Measurements from ENCODE around the gene BCAS1. TPM values are rescaled to one million over a fixed set of nuclear protein-coding genes. Genes with fewer than 3 reads are reported as not detected.

The BCAS1 gene
- total and polyA plus RNA-seq, 2 donors (not counting 1 experiment from before 2014, with no cell fraction given): 0.97 to 1.1 TPM

DNA sequence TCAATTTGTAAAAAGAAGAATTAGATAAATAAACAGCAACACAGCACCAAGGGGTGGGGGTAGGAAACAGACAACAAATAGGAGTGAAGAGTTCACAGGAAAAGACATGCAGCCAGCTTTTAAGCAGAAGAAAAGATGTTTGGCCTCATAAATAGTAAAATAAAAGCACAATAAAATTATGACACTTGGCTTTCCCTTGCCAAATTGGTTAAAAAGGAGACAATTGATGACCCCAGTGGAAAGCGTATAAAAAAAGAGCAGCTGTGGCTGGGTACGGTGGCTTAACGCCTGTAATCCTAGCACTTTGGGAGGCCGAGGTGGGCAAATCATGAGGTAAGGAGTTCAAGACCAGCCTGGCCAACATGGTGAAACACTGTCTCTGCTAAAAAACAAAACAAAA, 29.1 kb downstream of the BCAS1 start:
- Histone ChIP-seq H3K4me2 (replicated peaks; ENCODE audit: low read depth, low read length, poor library complexity, severe bottlenecking) (no peak overlapping the region), H3K9me3 (ENCODE audit: control extremely low read depth in 1 of 3, control insufficient read depth in 2 of 3, insufficient read depth in 1 of 3, low read length in 2 of 3) (peaks cover 0 to 2% (median under 1%) of the 10 kb centered on the region in 3 donors), H3K4me1 (ENCODE audit: control insufficient read depth in 2 of 2, insufficient read depth in 2 of 2, low read length in 2 of 2) (no peaks in the 10 kb centered on the region), H4K20me1 (ENCODE audit: control insufficient read depth, insufficient read depth, low read length, poor library complexity, severe bottlenecking) (no peaks in the 10 kb centered on the region), H3K9ac (ENCODE audit: low read length) (no peak overlapping the region), H2AFZ (ENCODE audit: insufficient read depth, low read depth, low read length, poor library complexity, severe bottlenecking) (no peak overlapping the region), H3K4me3 (ENCODE audit: control extremely low read depth in 1 of 5, extremely low read depth in 1 of 5, insufficient read depth in 1 of 5, low read depth in 2 of 5, low read length in 4 of 5) (no peak overlapping the region), H3K36me3 (replicated peaks in 1 of 2; ENCODE audit: control extremely low read depth in 1 of 2, control insufficient read depth in 1 of 2, extremely low read depth in 1 of 2, insufficient read depth in 2 of 2, low read length in 1 of 2) (no peaks in the 10 kb centered on the region), H3K27me3 (replicated peaks in 1 of 4; ENCODE audit: control extremely low read depth in 1 of 4, control insufficient read depth in 3 of 4, insufficient read depth in 4 of 4, low read length in 3 of 4) (peaks cover 0 to 4% (median 0%) of the 10 kb centered on the region in 4 experiments), H3K27ac (ENCODE audit: low read length in 2 of 2) (no peak overlapping the region), H3K79me2 (ENCODE audit: control insufficient read depth, insufficient read depth, low read length) (no peaks in the 10 kb centered on the region)
- WGBS (ENCODE audit: insufficient coverage): 100% methylated on average over 3 of the region's 4 CpGs
- Mint-ChIP-seq H3K9me3 (ENCODE audit: insufficient read depth) (no peaks in the 10 kb centered on the region), H3K4me3 (no peak overlapping the region), H3K4me1 (no peaks in the 10 kb centered on the region), H3K27me3 (peaks cover 12% of the 10 kb centered on the region), H3K27ac (no peak overlapping the region)
- CTCF ChIA-PET: no interaction called here
- intact Hi-C loops (cut with micrococcal nuclease): no loop called here
- TF ChIP-seq, protein P1, sequence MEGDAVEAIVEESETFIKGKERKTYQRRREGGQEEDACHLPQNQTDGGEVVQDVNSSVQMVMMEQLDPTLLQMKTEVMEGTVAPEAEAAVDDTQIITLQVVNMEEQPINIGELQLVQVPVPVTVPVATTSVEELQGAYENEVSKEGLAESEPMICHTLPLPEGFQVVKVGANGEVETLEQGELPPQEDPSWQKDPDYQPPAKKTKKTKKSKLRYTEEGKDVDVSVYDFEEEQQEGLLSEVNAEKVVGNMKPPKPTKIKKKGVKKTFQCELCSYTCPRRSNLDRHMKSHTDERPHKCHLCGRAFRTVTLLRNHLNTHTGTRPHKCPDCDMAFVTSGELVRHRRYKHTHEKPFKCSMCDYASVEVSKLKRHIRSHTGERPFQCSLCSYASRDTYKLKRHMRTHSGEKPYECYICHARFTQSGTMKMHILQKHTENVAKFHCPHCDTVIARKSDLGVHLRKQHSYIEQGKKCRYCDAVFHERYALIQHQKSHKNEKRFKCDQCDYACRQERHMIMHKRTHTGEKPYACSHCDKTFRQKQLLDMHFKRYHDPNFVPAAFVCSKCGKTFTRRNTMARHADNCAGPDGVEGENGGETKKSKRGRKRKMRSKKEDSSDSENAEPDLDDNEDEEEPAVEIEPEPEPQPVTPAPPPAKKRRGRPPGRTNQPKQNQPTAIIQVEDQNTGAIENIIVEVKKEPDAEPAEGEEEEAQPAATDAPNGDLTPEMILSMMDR (IDR thresholded peaks at IDR 0.05): no peak
- no peak for TF ChIP-seq EZH2 (IDR thresholded peaks at IDR 0.05; ENCODE audit: borderline replicate concordance, insufficient read depth, low read depth, low read length, poor library complexity, severe bottlenecking)
- ATAC-seq (ENCODE audit: low read depth): no peak
- POLR2A ChIA-PET: no interaction called here
- DNase-seq: no peak

DNA sequence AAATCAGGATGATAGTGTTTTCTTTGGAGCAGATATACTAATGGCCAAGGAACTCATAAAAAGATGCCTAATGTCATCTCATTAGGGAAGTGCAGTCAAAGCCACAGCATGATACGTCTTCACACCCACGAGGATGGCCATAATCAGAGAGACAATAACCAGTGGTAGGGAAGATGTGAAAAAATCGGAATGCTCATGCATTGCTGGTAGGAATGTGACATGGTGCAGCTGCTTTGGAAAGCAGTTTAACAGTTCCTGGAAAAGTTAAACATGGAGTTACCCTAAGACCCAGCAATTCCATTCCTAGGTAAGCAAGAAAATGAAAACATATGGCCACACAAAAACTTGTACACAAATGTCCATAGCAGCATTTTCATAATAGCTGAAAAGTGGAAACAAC, 29.9 kb downstream of the BCAS1 start:
- ChIA-PET CTCF (no interaction called here), POLR2A (no interaction called here)
- Histone ChIP-seq H3K36me3 (replicated peaks in 1 of 2; ENCODE audit: control extremely low read depth in 1 of 2, control insufficient read depth in 1 of 2, extremely low read depth in 1 of 2, insufficient read depth in 2 of 2, low read length in 1 of 2) (no peaks in the 10 kb centered on the region), H3K79me2 (ENCODE audit: control insufficient read depth, insufficient read depth, low read length) (no peaks in the 10 kb centered on the region), H4K20me1 (ENCODE audit: control insufficient read depth, insufficient read depth, low read length, poor library complexity, severe bottlenecking) (no peaks in the 10 kb centered on the region), H3K4me2 (replicated peaks; ENCODE audit: low read depth, low read length, poor library complexity, severe bottlenecking) (no peak overlapping the region), H2AFZ (ENCODE audit: insufficient read depth, low read depth, low read length, poor library complexity, severe bottlenecking) (no peak overlapping the region), H3K27me3 (replicated peaks in 1 of 4; ENCODE audit: control extremely low read depth in 1 of 4, control insufficient read depth in 3 of 4, insufficient read depth in 4 of 4, low read length in 3 of 4) (peaks cover 0 to 4% (median 0%) of the 10 kb centered on the region in 4 experiments), H3K4me3 (ENCODE audit: control extremely low read depth in 1 of 5, extremely low read depth in 1 of 5, insufficient read depth in 1 of 5, low read depth in 2 of 5, low read length in 4 of 5) (no peak overlapping the region), H3K9ac (ENCODE audit: low read length) (no peak overlapping the region), H3K9me3 (ENCODE audit: control extremely low read depth in 1 of 3, control insufficient read depth in 2 of 3, insufficient read depth in 1 of 3, low read length in 2 of 3) (peaks cover 0 to under 1% (median 0%) of the 10 kb centered on the region in 3 donors), H3K27ac (ENCODE audit: low read length in 2 of 2) (no peak overlapping the region), H3K4me1 (ENCODE audit: control insufficient read depth in 2 of 2, insufficient read depth in 2 of 2, low read length in 2 of 2) (no peaks in the 10 kb centered on the region)
- DNase-seq (no peak), ATAC-seq (ENCODE audit: low read depth) (no peak)
- Mint-ChIP-seq H3K4me1 (no peaks in the 10 kb centered on the region), H3K27me3 (peaks cover 12% of the 10 kb centered on the region), H3K9me3 (ENCODE audit: insufficient read depth) (no peaks in the 10 kb centered on the region), H3K4me3 (no peak overlapping the region), H3K27ac (no peak overlapping the region)
- 96% methylated on average over 3 of the region's 3 CpGs for WGBS (ENCODE audit: insufficient coverage)
- no peak for TF ChIP-seq EZH2 (IDR thresholded peaks at IDR 0.05; ENCODE audit: borderline replicate concordance, insufficient read depth, low read depth, low read length, poor library complexity, severe bottlenecking)
- TF ChIP-seq, protein P1 (IDR thresholded peaks at IDR 0.05): no peak
- intact Hi-C loops (cut with micrococcal nuclease): no loop called here

Data from B cell (primary cell).